ENCODE data around the gene DDX25. TPM values are rescaled to one million over a fixed set of nuclear protein-coding genes. Genes with fewer than 3 reads are reported as not detected.

DDX25 gene
- total and polyA plus RNA-seq, 2 of the 13 experiments (the other 11 are each of a cell fraction or from before 2014, with no cell fraction given), result 0.17 to 0.29 TPM

- in situ Hi-C loops (cut with HindIII; ENCODE audit: extremely low pct_ligation_motif_present, low pct_unique_long_range_greater_than_20kb), result loop anchor here (5.0 kb wide), 1 partner anchor 120 kb away; the partner anchor contains the start of gene CDON
- TF ChIP-seq ZNF878 (CRISPR knock-in tag; IDR thresholded peaks at IDR 0.05), result no peak
- no peak for TF ChIP-seq ZNF225 (CRISPR knock-in tag; IDR thresholded peaks at IDR 0.05)
- peak; percentile 84 for TF ChIP-seq STAG1 (CRISPR knock-in tag; IDR thresholded peaks at IDR 0.05)
- TF ChIP-seq, protein P1, sequence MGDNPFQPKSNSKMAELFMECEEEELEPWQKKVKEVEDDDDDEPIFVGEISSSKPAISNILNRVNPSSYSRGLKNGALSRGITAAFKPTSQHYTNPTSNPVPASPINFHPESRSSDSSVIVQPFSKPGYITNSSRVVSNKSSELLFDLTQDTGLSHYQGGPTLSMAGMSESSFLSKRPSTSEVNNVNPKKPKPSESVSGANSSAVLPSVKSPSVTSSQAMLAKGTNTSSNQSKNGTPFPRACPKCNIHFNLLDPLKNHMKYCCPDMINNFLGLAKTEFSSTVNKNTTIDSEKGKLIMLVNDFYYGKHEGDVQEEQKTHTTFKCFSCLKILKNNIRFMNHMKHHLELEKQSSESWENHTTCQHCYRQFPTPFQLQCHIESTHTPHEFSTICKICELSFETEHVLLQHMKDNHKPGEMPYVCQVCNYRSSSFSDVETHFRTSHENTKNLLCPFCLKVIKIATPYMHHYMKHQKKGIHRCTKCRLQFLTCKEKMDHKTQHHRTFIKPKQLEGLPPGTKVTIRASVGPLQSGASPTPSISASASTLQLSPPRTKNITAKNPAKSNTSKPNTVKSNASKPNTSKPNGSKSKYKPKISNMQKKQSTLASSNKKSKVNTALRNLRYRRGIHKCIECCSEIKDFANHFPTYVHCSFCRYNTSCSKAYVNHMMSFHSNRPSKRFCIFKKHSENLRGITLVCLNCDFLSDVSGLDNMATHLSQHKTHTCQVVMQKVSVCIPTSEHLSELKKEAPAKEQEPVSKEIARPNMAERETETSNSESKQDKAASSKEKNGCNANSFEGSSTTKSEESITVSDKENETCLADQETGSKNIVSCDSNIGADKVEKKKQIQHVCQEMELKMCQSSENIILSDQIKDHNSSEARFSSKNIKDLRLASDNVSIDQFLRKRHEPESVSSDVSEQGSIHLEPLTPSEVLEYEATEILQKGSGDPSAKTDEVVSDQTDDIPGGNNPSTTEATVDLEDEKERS (CRISPR knock-in tag; IDR thresholded peaks at IDR 0.05), result no peak
- peak; percentile 73 for TF ChIP-seq SMC3 (IDR thresholded peaks at IDR 0.05; ENCODE audit: low read length)
- no peak for TF ChIP-seq PLRG1 (conservative IDR thresholded peaks at IDR 0.05)
- TF ChIP-seq ZSCAN20 (CRISPR knock-in tag; IDR thresholded peaks at IDR 0.05; ENCODE audit: borderline replicate concordance), result no peak
- TF ChIP-seq, protein P2, sequence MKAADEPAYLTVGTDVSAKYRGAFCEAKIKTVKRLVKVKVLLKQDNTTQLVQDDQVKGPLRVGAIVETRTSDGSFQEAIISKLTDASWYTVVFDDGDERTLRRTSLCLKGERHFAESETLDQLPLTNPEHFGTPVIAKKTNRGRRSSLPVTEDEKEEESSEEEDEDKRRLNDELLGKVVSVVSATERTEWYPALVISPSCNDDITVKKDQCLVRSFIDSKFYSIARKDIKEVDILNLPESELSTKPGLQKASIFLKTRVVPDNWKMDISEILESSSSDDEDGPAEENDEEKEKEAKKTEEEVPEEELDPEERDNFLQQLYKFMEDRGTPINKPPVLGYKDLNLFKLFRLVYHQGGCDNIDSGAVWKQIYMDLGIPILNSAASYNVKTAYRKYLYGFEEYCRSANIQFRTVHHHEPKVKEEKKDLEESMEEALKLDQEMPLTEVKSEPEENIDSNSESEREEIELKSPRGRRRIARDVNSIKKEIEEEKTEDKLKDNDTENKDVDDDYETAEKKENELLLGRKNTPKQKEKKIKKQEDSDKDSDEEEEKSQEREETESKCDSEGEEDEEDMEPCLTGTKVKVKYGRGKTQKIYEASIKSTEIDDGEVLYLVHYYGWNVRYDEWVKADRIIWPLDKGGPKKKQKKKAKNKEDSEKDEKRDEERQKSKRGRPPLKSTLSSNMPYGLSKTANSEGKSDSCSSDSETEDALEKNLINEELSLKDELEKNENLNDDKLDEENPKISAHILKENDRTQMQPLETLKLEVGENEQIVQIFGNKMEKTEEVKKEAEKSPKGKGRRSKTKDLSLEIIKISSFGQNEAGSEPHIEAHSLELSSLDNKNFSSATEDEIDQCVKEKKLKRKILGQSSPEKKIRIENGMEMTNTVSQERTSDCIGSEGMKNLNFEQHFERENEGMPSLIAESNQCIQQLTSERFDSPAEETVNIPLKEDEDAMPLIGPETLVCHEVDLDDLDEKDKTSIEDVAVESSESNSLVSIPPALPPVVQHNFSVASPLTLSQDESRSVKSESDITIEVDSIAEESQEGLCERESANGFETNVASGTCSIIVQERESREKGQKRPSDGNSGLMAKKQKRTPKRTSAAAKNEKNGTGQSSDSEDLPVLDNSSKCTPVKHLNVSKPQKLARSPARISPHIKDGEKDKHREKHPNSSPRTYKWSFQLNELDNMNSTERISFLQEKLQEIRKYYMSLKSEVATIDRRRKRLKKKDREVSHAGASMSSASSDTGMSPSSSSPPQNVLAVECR (CRISPR knock-in tag; IDR thresholded peaks at IDR 0.05; ENCODE audit: borderline replicate concordance), result peak; percentile 45; the same call in 1 of the 2 replicates
- no peak for TF ChIP-seq ZNF143 (CRISPR knock-in tag; IDR thresholded peaks at IDR 0.05)
- no peak for TF ChIP-seq LCORL (IDR thresholded peaks at IDR 0.05)
- TF ChIP-seq LCORL (CRISPR knock-in tag; IDR thresholded peaks at IDR 0.05), result peak; percentile 71
- TF ChIP-seq HIVEP1 (CRISPR knock-in tag; IDR thresholded peaks at IDR 0.05), result peak; percentile 32; the same call in 1 of the 2 replicates
- peak; percentile 50; the same call in 1 of the 2 replicates for TF ChIP-seq FOXO1 (CRISPR knock-in tag; IDR thresholded peaks at IDR 0.05)
- TF ChIP-seq, protein P3, sequence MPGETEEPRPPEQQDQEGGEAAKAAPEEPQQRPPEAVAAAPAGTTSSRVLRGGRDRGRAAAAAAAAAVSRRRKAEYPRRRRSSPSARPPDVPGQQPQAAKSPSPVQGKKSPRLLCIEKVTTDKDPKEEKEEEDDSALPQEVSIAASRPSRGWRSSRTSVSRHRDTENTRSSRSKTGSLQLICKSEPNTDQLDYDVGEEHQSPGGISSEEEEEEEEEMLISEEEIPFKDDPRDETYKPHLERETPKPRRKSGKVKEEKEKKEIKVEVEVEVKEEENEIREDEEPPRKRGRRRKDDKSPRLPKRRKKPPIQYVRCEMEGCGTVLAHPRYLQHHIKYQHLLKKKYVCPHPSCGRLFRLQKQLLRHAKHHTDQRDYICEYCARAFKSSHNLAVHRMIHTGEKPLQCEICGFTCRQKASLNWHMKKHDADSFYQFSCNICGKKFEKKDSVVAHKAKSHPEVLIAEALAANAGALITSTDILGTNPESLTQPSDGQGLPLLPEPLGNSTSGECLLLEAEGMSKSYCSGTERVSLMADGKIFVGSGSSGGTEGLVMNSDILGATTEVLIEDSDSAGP (CRISPR knock-in tag; IDR thresholded peaks at IDR 0.05; ENCODE audit: borderline replicate concordance), result peak; percentile 38; the same call in 1 of the 2 replicates
Measured at GRCh38 chr11:125941619-125942611, 37.6 kb downstream of the DDX25 start.

More at GRCh38 chr11:125941619-125942611, 37.6 kb downstream of the DDX25 start:
- peaks cover 43% of the 10 kb centered on the region for H3K4me1 ChIP-seq (ENCODE audit: insufficient read depth, low read length)
- no peaks in the 10 kb centered on the region for H3K79me2 ChIP-seq (ENCODE audit: insufficient read depth, low read length)
- no peaks in the 10 kb centered on the region for H3K36me3 ChIP-seq (replicated peaks in 1 of 2; ENCODE audit: control insufficient read depth in 1 of 2, insufficient read depth in 2 of 2, low read length in 2 of 2)
- peak overlapping the region; percentile 82 for H3K4me2 ChIP-seq (ENCODE audit: low read depth, low read length)
- H3K27me3 ChIP-seq (ENCODE audit: control insufficient read depth in 1 of 2, insufficient read depth in 2 of 2, low read length in 2 of 2), result peaks cover 0 to 3% of the 10 kb centered on the region in 2 experiments; a peak in 1 of 5 replicates
- FAIRE-seq (peak; percentile 44), ATAC-seq (peak; percentile 93), DNase-seq (ENCODE audit: low spot score) (peak; percentile 60)
- no peak overlapping the region for H3K27ac ChIP-seq (ENCODE audit: extremely low read length, insufficient read depth, low read length)
- no peak overlapping the region for H2AFZ ChIP-seq (ENCODE audit: low read length)
- peak overlapping the region; percentile 36 to 64 (median 37) for H3K4me3 ChIP-seq (replicated peaks in 1 of 3; ENCODE audit: insufficient read depth in 1 of 3, low read depth in 2 of 3, low read length in 3 of 3)
- intact Hi-C loops (cut with micrococcal nuclease; ENCODE audit: unreplicated experiment), result loop anchor here (1.0 to 2.0 kb wide), 4 partner anchors 17 to 252 kb away; no protein-coding TSS in a partner anchor
- H3K9ac ChIP-seq (ENCODE audit: insufficient read depth, low read depth, low read length), result peak overlapping the region; percentile 40
- WGBS (ENCODE audit: low lambda C conversion rate), result 21% methylated on average over 11 of the region's 20 CpGs
- CTCF ChIA-PET (ENCODE audit: low intra/inter-chr PET ratio, low total read pairs), result interaction anchor here (0.7 to 2.5 kb wide), 3 partner anchors 120 to 252 kb away, joined by 3 to 15 read pairs (median 3); no protein-coding TSS in a partner anchor
- BruUV-seq (replicated peaks), result no TSS peak
- no peaks in the 10 kb centered on the region for H4K20me1 ChIP-seq (ENCODE audit: insufficient read depth, low read length)
- no peaks in the 10 kb centered on the region for H3K9me3 ChIP-seq (ENCODE audit: low read length)
- POLR2A ChIA-PET, result no interaction called here
